Measurements from ENCODE around the gene ERFL.
"Not testable (repeated sequence)": the region's sequence is repeated elsewhere in the genome, so short reads cannot be mapped to it uniquely, and the experiment has no call there.

The ERFL gene

GRCh38 chr19:41921577-41922576, 6.4 kb downstream of the ERFL start:
- H3K27me3 Mint-ChIP-seq = peaks cover 27% of the 10 kb centered on the region
- peaks cover 11% of the 10 kb centered on the region for H3K4me1 Mint-ChIP-seq
- no peaks in the 10 kb centered on the region for H3K36me3 Mint-ChIP-seq (ENCODE audit: insufficient read depth)
- no peak overlapping the region for H3K4me3 Mint-ChIP-seq
- no peaks in the 10 kb centered on the region for H3K9me3 Mint-ChIP-seq
- H3K27ac Mint-ChIP-seq (ENCODE audit: low read depth) = peak overlapping the region; percentile 20
- ATAC-seq (replicated peaks; ENCODE audit: extremely low read depth, poor library complexity, severe bottlenecking) (no peak), DNase-seq (ENCODE audit: low spot score in 2 of 2) (no peak)

- H3K27me3 Mint-ChIP-seq = peaks cover 27% of the 10 kb centered on the region
- H3K4me1 Mint-ChIP-seq = peaks cover 11% of the 10 kb centered on the region
- peak overlapping the region; percentile 20 for H3K27ac Mint-ChIP-seq (ENCODE audit: low read depth)
- no peaks in the 10 kb centered on the region for H3K9me3 Mint-ChIP-seq
- no peaks in the 10 kb centered on the region for H3K36me3 Mint-ChIP-seq (ENCODE audit: insufficient read depth)
- no peak overlapping the region for H3K4me3 Mint-ChIP-seq
- ATAC-seq (replicated peaks; ENCODE audit: extremely low read depth, poor library complexity, severe bottlenecking) = no peak
- DNase-seq (ENCODE audit: low spot score in 2 of 2) = no peak
Measured at GRCh38 chr19:41920882-41921576, 7.2 kb downstream of the ERFL start.

- Mint-ChIP-seq H3K4me3 (no peak overlapping the region), H3K4me1 (peaks cover 11% of the 10 kb centered on the region), H3K27me3 (peaks cover 27% of the 10 kb centered on the region), H3K27ac (ENCODE audit: low read depth) (no peak overlapping the region), H3K9me3 (no peaks in the 10 kb centered on the region), H3K36me3 (ENCODE audit: insufficient read depth) (no peaks in the 10 kb centered on the region)
- ATAC-seq (replicated peaks; ENCODE audit: extremely low read depth, poor library complexity, severe bottlenecking) = no peak
- no peak for DNase-seq (ENCODE audit: low spot score in 2 of 2)
Measured at GRCh38 chr19:41919948-41920712, 8.1 kb downstream of the ERFL start.

GRCh38 chr19:41918653-41919244, 9.5 kb downstream of the ERFL start:
- H3K4me3 Mint-ChIP-seq = no peak overlapping the region
- peaks cover 17% of the 10 kb centered on the region for H3K4me1 Mint-ChIP-seq
- ATAC-seq (replicated peaks; ENCODE audit: extremely low read depth, poor library complexity, severe bottlenecking) (no peak), DNase-seq (ENCODE audit: low spot score in 2 of 2) (no peak)
- no peaks in the 10 kb centered on the region for H3K36me3 Mint-ChIP-seq (ENCODE audit: insufficient read depth)
- H3K27ac Mint-ChIP-seq (ENCODE audit: low read depth) = no peak overlapping the region
- H3K27me3 Mint-ChIP-seq = peaks cover 35% of the 10 kb centered on the region
- no peaks in the 10 kb centered on the region for H3K9me3 Mint-ChIP-seq

GRCh38 chr19:41918095-41918494, 10.2 kb downstream of the ERFL start:
- ATAC-seq (replicated peaks; ENCODE audit: extremely low read depth, poor library complexity, severe bottlenecking) = no peak

GRCh38 chr19:41917676-41918075, 10.6 kb downstream of the ERFL start:
- peaks cover 28% of the 10 kb centered on the region for H3K27me3 Mint-ChIP-seq
- no peak for DNase-seq (ENCODE audit: low spot score in 2 of 2)
- H3K27ac Mint-ChIP-seq (ENCODE audit: low read depth) = no peak overlapping the region
- no peaks in the 10 kb centered on the region for H3K9me3 Mint-ChIP-seq
- H3K4me1 Mint-ChIP-seq = peaks cover 10% of the 10 kb centered on the region
- no peaks in the 10 kb centered on the region for H3K36me3 Mint-ChIP-seq (ENCODE audit: insufficient read depth)
- H3K4me3 Mint-ChIP-seq = no peak overlapping the region
- ATAC-seq (replicated peaks; ENCODE audit: extremely low read depth, poor library complexity, severe bottlenecking) = no peak

More at GRCh38 chr19:41918095-41918494, 10.2 kb downstream of the ERFL start:
- Mint-ChIP-seq H3K4me3 (no peak overlapping the region), H3K4me1 (peaks cover 12% of the 10 kb centered on the region), H3K36me3 (ENCODE audit: insufficient read depth) (no peaks in the 10 kb centered on the region), H3K9me3 (no peaks in the 10 kb centered on the region), H3K27ac (ENCODE audit: low read depth) (no peak overlapping the region), H3K27me3 (peaks cover 31% of the 10 kb centered on the region)
- DNase-seq (ENCODE audit: low spot score in 2 of 2) = no peak

GRCh38 chr19:41915776-41916414, 12.4 kb downstream of the ERFL start:
- DNase-seq (ENCODE audit: low spot score in 2 of 2) (no peak), ATAC-seq (replicated peaks; ENCODE audit: extremely low read depth, poor library complexity, severe bottlenecking) (no peak)
- Mint-ChIP-seq H3K4me3 (no peak overlapping the region), H3K27ac (ENCODE audit: low read depth) (no peak overlapping the region), H3K4me1 (peaks cover 18% of the 10 kb centered on the region), H3K36me3 (ENCODE audit: insufficient read depth) (peaks cover 4% of the 10 kb centered on the region), H3K9me3 (no peaks in the 10 kb centered on the region), H3K27me3 (peaks cover 11% of the 10 kb centered on the region)

- H3K4me3 Mint-ChIP-seq = no peak overlapping the region
- DNase-seq (ENCODE audit: low spot score in 2 of 2) = no peak
- H3K27me3 Mint-ChIP-seq = peaks cover 11% of the 10 kb centered on the region
- H3K36me3 Mint-ChIP-seq (ENCODE audit: insufficient read depth) = peaks cover 10% of the 10 kb centered on the region
- no peak for ATAC-seq (replicated peaks; ENCODE audit: extremely low read depth, poor library complexity, severe bottlenecking)
- H3K27ac Mint-ChIP-seq (ENCODE audit: low read depth) = no peak overlapping the region
- H3K4me1 Mint-ChIP-seq = peaks cover 25% of the 10 kb centered on the region
- no peaks in the 10 kb centered on the region for H3K9me3 Mint-ChIP-seq
Measured at GRCh38 chr19:41915021-41915775, 13.1 kb downstream of the ERFL start.

- Mint-ChIP-seq H3K27ac (ENCODE audit: low read depth) (peak overlapping the region; percentile 54), H3K27me3 (peaks cover 11% of the 10 kb centered on the region), H3K4me1 (peaks cover 27% of the 10 kb centered on the region)
- not testable (repeated sequence) for ATAC-seq (replicated peaks; ENCODE audit: extremely low read depth, poor library complexity, severe bottlenecking); H3K9me3 Mint-ChIP-seq; DNase-seq (ENCODE audit: low spot score in 2 of 2); H3K36me3 Mint-ChIP-seq (ENCODE audit: insufficient read depth); H3K4me3 Mint-ChIP-seq
Measured at GRCh38 chr19:41914424-41914834, 13.8 kb downstream of the ERFL start.

- Mint-ChIP-seq H3K27me3 (peaks cover 11% of the 10 kb centered on the region), H3K4me3 (no peak overlapping the region), H3K27ac (ENCODE audit: low read depth) (peak overlapping the region; percentile 54), H3K36me3 (ENCODE audit: insufficient read depth) (peaks cover 12% of the 10 kb centered on the region), H3K4me1 (peaks cover 33% of the 10 kb centered on the region), H3K9me3 (no peaks in the 10 kb centered on the region)
- ATAC-seq (replicated peaks; ENCODE audit: extremely low read depth, poor library complexity, severe bottlenecking) (no peak), DNase-seq (ENCODE audit: low spot score in 2 of 2) (no peak)
Measured at GRCh38 chr19:41913538-41914423, 14.5 kb downstream of the ERFL start.
